B cell (primary cell): ENCODE data around the gene FOSB. TPM values are rescaled to one million over a fixed set of nuclear protein-coding genes. Genes with fewer than 3 reads are reported as not detected.

Source experiments
- ATAC-seq: fragments of 200-7000 bp; cut with Tn5 transposase; one replicate; pipeline ENCODE4 v1.10.0; 2021; ENCODE audit warnings: low read depth, mild to moderate bottlenecking, moderate number of reproducible peaks, moderate library complexity
- CTCF ChIA-PET: fragments of 350-600 bp; sonication (Branson Sonifier 250); formaldehyde crosslinking; loops from one replicate; lab custom pipeline; 2021; ENCODE audit warnings: antibody characterized with exemption, inconsistent platforms; lab: Charles Lee
- POLR2A ChIA-PET: fragments of 350-600 bp; sonication (Branson Sonifier 250); formaldehyde crosslinking; loops from one replicate; lab custom pipeline; 2021; ENCODE audit warnings: antibody characterized with exemption; lab: Charles Lee
- DNase-seq: peaks from one replicate; pipeline ENCODE4 v3.0.0; 2013
- H2AFZ ChIP-seq: 2 replicates; pipeline ENCODE4 v1.6.1; 2012; ENCODE audit warnings: mild to moderate bottlenecking, low read depth, low read length; ENCODE audit not compliant: insufficient read depth, poor library complexity, severe bottlenecking
- H3K27ac ChIP-seq, 2 donors: 1 replicate in 1 of 2; 2 replicates in 1 of 2; pipeline ENCODE4 v1.5.1; 2012 to 2013; ENCODE audit warnings: low read length in 2 of 2, mild to moderate bottlenecking in 2 of 2, moderate library complexity in 1 of 2
- H3K27me3 ChIP-seq, 4 experiments: fragments of 200-600 bp in 1 of 4; sonication (generic) in 1 of 4; replicated peaks in 1 of 4; 1 replicate in 2 of 4; 2 replicates in 2 of 4; pipeline versions ENCODE4 v1.6.1 to v1.7.0; 2013 to 2016; ENCODE audit warnings: low read length in 3 of 4, mild to moderate bottlenecking in 2 of 4, mixed read lengths in 1 of 4, moderate library complexity in 1 of 4; ENCODE audit not compliant: insufficient read depth in 4 of 4, control insufficient read depth in 3 of 4; ENCODE audit errors: control extremely low read depth in 1 of 4
- H3K36me3 ChIP-seq, 2 experiments: replicated peaks in 1 of 2; 1 replicate in 1 of 2; 2 replicates in 1 of 2; pipeline versions ENCODE4 v1.6.1 to v1.7.1; 2013; ENCODE audit warnings: low read length in 1 of 2; ENCODE audit not compliant: insufficient read depth in 2 of 2, control insufficient read depth in 1 of 2; ENCODE audit errors: control extremely low read depth in 1 of 2, extremely low read depth in 1 of 2
- H3K4me1 ChIP-seq, 2 donors: fragments of 200-600 bp in 1 of 2; sonication (generic) in 1 of 2; 1 replicate in 1 of 2; 2 replicates in 1 of 2; pipeline versions ENCODE4 v1.5.1 to v1.6.1; 2013 to 2017; ENCODE audit warnings: low read length in 2 of 2; ENCODE audit not compliant: control insufficient read depth in 2 of 2, insufficient read depth in 2 of 2
- H3K4me2 ChIP-seq: replicated peaks from 2 replicates; pipeline ENCODE3; 2012; ENCODE audit warnings: mild to moderate bottlenecking, low read depth, low read length; ENCODE audit not compliant: poor library complexity, severe bottlenecking
- H3K4me3 ChIP-seq, 5 experiments: fragments of 200-600 bp in 1 of 5; sonication (generic) in 1 of 5; 1 replicate in 3 of 5; 2 replicates in 2 of 5; pipeline versions ENCODE4 v1.5.1 to v1.7.0; 2011 to 2016; ENCODE audit warnings: low read length in 4 of 5, mild to moderate bottlenecking in 4 of 5, low read depth in 2 of 5, control low read depth in 1 of 5, moderate library complexity in 1 of 5; ENCODE audit not compliant: insufficient read depth in 1 of 5; ENCODE audit errors: control extremely low read depth in 1 of 5, extremely low read depth in 1 of 5
- H3K79me2 ChIP-seq: fragments of 200-600 bp; sonication (generic); one replicate; pipeline ENCODE4 v1.6.0; 2016; ENCODE audit warnings: low read length; ENCODE audit not compliant: control insufficient read depth, insufficient read depth
- H3K9ac ChIP-seq: fragments of 200-600 bp; sonication (generic); 2 replicates; pipeline ENCODE4 v1.6.1; 2017; ENCODE audit warnings: mild to moderate bottlenecking, low read length, moderate library complexity
- H3K9me3 ChIP-seq, 3 donors: one replicate each; pipeline versions ENCODE4 v1.6.1 to v1.7.1; 2013; ENCODE audit warnings: low read length in 2 of 3; ENCODE audit not compliant: control insufficient read depth in 2 of 3, insufficient read depth in 1 of 3; ENCODE audit errors: control extremely low read depth in 1 of 3
- H4K20me1 ChIP-seq: 2 replicates; pipeline ENCODE4 v1.6.0; 2012; ENCODE audit warnings: mild to moderate bottlenecking, low read length; ENCODE audit not compliant: insufficient read depth, control insufficient read depth, poor library complexity, severe bottlenecking
- H3K27ac Mint-ChIP-seq: one replicate; pipeline ENCODE4 v1.8.0; 2021; ENCODE audit warnings: mixed read lengths
- H3K27me3 Mint-ChIP-seq: one replicate; pipeline ENCODE4 v1.8.0; 2021; ENCODE audit warnings: mixed read lengths
- H3K4me1 Mint-ChIP-seq: one replicate; pipeline ENCODE4 v1.8.0; 2021; ENCODE audit warnings: mixed read lengths
- H3K4me3 Mint-ChIP-seq: one replicate; pipeline ENCODE4 v1.8.0; 2021; ENCODE audit warnings: mixed read lengths
- H3K9me3 Mint-ChIP-seq: one replicate; pipeline ENCODE4 v1.8.0; 2022; ENCODE audit warnings: mixed read lengths; ENCODE audit not compliant: insufficient read depth
- EZH2 ChIP-seq: IDR thresholded peaks from 2 replicates; pipeline ENCODE4 v1.6.1; 2012; ENCODE audit warnings: borderline replicate concordance, low read depth, mild to moderate bottlenecking, moderate library complexity, low read length; ENCODE audit not compliant: insufficient read depth, poor library complexity, severe bottlenecking
- WGBS: methylation state at CpG from one replicate; pipeline ENCODE4 v1.1.5; 2013; ENCODE audit warnings: missing lambda C conversion rate; ENCODE audit not compliant: insufficient coverage; 5-methylcytosine and 5-hydroxymethylcytosine counted together
- intact Hi-C: fragments of 100-400 bp; cut with micrococcal nuclease; formaldehyde crosslinking; loops from one replicate; pipeline ENCODE4 v1.10.0; 2022
- polyA plus RNA-seq: library from polyadenylated mRNA; depleted of rRNA; stranded (reverse); fragments of >200 nt; gene quantifications from 2 replicates; pipeline ENCODE4 v1.2.3, GENCODE V29; 2012
- total RNA-seq, 2 donors: library from RNA; stranded (reverse); fragments of 120-200 nt in 1 of 2; gene quantifications; 1 replicate in 1 of 2; 2 replicates in 1 of 2; pipeline versions ENCODE4 v1.2.3 to v1.2.4, GENCODE V29; 2013 to 2022
- TF ChIP-seq, protein P1 (sequence below): fragments of 200-600 bp; IDR thresholded peaks from one replicate; pipeline ENCODE4 v1.8.0; 2022; ENCODE audit warnings: antibody characterized with exemption, mild to moderate bottlenecking

The FOSB gene
- total and polyA plus RNA-seq, 2 donors (not counting 1 experiment from before 2014, with no cell fraction given), result 39.6 to 2,860 TPM

DNA sequence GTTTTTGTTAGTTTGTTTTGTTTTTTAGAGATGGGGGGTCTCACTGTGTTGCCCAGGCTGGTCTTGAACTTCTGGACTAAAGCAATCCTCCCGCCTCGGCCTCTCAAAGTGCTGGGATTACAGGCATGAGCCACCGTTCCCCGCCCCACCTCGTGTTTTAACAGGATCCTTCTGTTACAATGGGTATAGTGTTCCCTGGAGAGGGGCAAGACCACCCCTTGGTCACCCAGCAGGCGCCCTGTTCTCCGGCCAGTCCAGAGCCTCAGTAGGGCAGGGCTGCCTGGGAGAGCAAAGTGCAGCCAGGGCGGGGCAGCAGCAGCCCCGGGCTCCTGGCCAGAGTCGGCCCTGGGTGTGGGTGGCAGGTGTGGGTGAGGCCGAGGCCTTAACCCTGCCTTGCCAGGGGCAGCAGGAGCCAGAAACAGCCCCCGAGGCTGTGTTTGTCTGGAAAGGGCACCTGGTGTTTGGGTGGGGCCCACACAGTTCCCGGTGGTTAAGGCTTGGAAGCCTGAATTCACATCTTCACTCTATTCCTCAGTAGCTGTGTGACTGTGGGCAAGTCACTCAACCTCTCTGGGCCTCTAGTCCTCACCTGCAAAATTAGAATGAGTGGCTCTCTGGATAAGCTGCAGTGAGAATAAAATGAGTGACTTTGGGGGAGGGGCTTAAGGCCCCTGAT lies 46.7 kb downstream of the FOSB start:
- CTCF ChIA-PET, result interaction anchor here (0.5 to 2.4 kb wide), 12 partner anchors 10 to 127 kb away, joined by 3 to 14 read pairs (median 6); partner anchors contain the start of gene RTN2
- intact Hi-C loops, result loop anchor here (1.0 kb wide), 1 partner anchor 7 kb away; the partner anchor contains the start of gene VASP
- DNase-seq (no peak), ATAC-seq (peak; percentile 3)
- TF ChIP-seq, protein P1, sequence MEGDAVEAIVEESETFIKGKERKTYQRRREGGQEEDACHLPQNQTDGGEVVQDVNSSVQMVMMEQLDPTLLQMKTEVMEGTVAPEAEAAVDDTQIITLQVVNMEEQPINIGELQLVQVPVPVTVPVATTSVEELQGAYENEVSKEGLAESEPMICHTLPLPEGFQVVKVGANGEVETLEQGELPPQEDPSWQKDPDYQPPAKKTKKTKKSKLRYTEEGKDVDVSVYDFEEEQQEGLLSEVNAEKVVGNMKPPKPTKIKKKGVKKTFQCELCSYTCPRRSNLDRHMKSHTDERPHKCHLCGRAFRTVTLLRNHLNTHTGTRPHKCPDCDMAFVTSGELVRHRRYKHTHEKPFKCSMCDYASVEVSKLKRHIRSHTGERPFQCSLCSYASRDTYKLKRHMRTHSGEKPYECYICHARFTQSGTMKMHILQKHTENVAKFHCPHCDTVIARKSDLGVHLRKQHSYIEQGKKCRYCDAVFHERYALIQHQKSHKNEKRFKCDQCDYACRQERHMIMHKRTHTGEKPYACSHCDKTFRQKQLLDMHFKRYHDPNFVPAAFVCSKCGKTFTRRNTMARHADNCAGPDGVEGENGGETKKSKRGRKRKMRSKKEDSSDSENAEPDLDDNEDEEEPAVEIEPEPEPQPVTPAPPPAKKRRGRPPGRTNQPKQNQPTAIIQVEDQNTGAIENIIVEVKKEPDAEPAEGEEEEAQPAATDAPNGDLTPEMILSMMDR, result no peak
- TF ChIP-seq EZH2, result no peak
- Histone ChIP-seq H4K20me1 (peaks cover 49% of the 10 kb centered on the region), H3K79me2 (peaks cover 69% of the 10 kb centered on the region), H3K9me3 (no peaks in the 10 kb centered on the region), H3K4me2 (peak overlapping the region; percentile 67), H3K4me3 (peak overlapping the region; percentile 16 to 57 (median 29)), H3K27me3 (no peaks in the 10 kb centered on the region), H3K27ac (peak overlapping the region; percentile 76 to 91), H3K9ac (peak overlapping the region; percentile 18), H2AFZ (no peak overlapping the region), H3K36me3 (peaks cover 0 to 15% of the 10 kb centered on the region in 2 experiments), H3K4me1 (peaks cover 67 to 70% of the 10 kb centered on the region in 2 donors)
- peak overlapping the region; percentile 74 for H3K4me3 Mint-ChIP-seq
- POLR2A ChIA-PET, result interaction anchor here (0.6 to 0.8 kb wide), 3 partner anchors 16 to 274 kb away, joined by 3 to 4 read pairs (median 4); partner anchors contain the start of gene PPM1N
- H3K27ac Mint-ChIP-seq, result peak overlapping the region; percentile 87
- peaks cover 69% of the 10 kb centered on the region for H3K4me1 Mint-ChIP-seq
- no peaks in the 10 kb centered on the region for H3K9me3 Mint-ChIP-seq
- H3K27me3 Mint-ChIP-seq, result no peaks in the 10 kb centered on the region
- WGBS, result 59% methylated on average over 10 of the region's 13 CpGs
